DOHH2 (cell line): Measurements from ENCODE around the gene L3MBTL2.

Experiments used
- CTCF ChIP-seq: fragments of 200-600 bp; sonication (generic); IDR thresholded peaks from one replicate; pipeline ENCODE4 v1.5.1; 2014; ENCODE audit warnings: antibody characterized with exemption, mild to moderate bottlenecking, low read depth, low read length; ENCODE audit not compliant: poor library complexity, severe bottlenecking
- EZH2phosphoT487 ChIP-seq: fragments of 200-600 bp; sonication (generic); IDR thresholded peaks from 2 replicates; pipeline ENCODE4 v1.6.1; 2017; ENCODE audit warnings: borderline replicate concordance, mild to moderate bottlenecking, antibody characterized with exemption, low read length, moderate library complexity, mixed read lengths

GRCh38 chr22:41215926-41216325, 10.8 kb downstream of the L3MBTL2 start:
- no peak for TF ChIP-seq CTCF
- TF ChIP-seq EZH2phosphoT487 = no peak
